HepG2 (cell line): ENCODE measurements around the gene SPACA4. TPM values are rescaled to one million over a fixed set of nuclear protein-coding genes. Genes with fewer than 3 reads are reported as not detected.

ENCODE experiments used
- ATRX ChIP-seq: sonication (generic); formaldehyde crosslinking; IDR thresholded peaks from 2 replicates; pipeline ENCODE4 v1.4.0; 2020; ENCODE audit warnings: missing genetic modification reagents, borderline replicate concordance
- HMGXB4 ChIP-seq, 2 experiments: sonication (generic) in 1 of 2; formaldehyde crosslinking in 1 of 2; IDR thresholded peaks; 2 replicates each; pipeline versions ENCODE4 v1.4.0 to v1.6.1; 2018 to 2020; ENCODE audit warnings: missing genetic modification reagents in 2 of 2, borderline replicate concordance in 1 of 2, low read depth in 1 of 2, mild to moderate bottlenecking in 1 of 2, missing biosample characterization in 1 of 2
- NONO ChIP-seq, 2 experiments: fragments of 450-650 bp in 1 of 2; sonication (generic) in 1 of 2; formaldehyde crosslinking in 1 of 2; IDR thresholded peaks in 1 of 2; conservative IDR thresholded peaks in 1 of 2; 2 replicates each; pipeline versions ENCODE4 v1.6.1 to v1.8.0; 2017 to 2022; ENCODE audit warnings: mild to moderate bottlenecking in 1 of 2, missing genetic modification reagents in 1 of 2, moderate library complexity in 1 of 2
- NR2F1 ChIP-seq, 2 experiments: fragments of 450-650 bp in 1 of 2; formaldehyde crosslinking in 1 of 2; IDR thresholded peaks; 2 replicates each; pipeline versions ENCODE4 v1.5.0 to v1.6.1; 2016 to 2020; ENCODE audit warnings: mild to moderate bottlenecking in 1 of 2, missing compliant biosample characterization in 1 of 2, missing genetic modification reagents in 1 of 2, moderate library complexity in 1 of 2
- PRDM15 ChIP-seq: sonication (generic); formaldehyde crosslinking; IDR thresholded peaks from 2 replicates; pipeline ENCODE4 v1.4.0; 2020; ENCODE audit warnings: missing genetic modification reagents
- STAT5B ChIP-seq: sonication (generic); formaldehyde crosslinking; IDR thresholded peaks from 2 replicates; pipeline ENCODE4 v1.4.0; 2020; ENCODE audit warnings: missing genetic modification reagents
- TERF1 ChIP-seq: sonication (generic); formaldehyde crosslinking; IDR thresholded peaks from 2 replicates; pipeline ENCODE4 v1.8.0; 2022; ENCODE audit warnings: mild to moderate bottlenecking, missing genetic modification reagents, moderate library complexity
- ZFP82 ChIP-seq: sonication (generic); formaldehyde crosslinking; IDR thresholded peaks from 2 replicates; pipeline ENCODE4 v1.5.1; 2020; ENCODE audit warnings: mild to moderate bottlenecking, missing genetic modification reagents, borderline replicate concordance
- ZNF230 ChIP-seq: sonication (generic); formaldehyde crosslinking; IDR thresholded peaks from 2 replicates; pipeline ENCODE4 v1.4.0; 2020; ENCODE audit warnings: mild to moderate bottlenecking, missing genetic modification reagents
- ZNF550 ChIP-seq: sonication (generic); formaldehyde crosslinking; IDR thresholded peaks from 2 replicates; pipeline ENCODE4 v1.4.0; 2020; ENCODE audit warnings: mild to moderate bottlenecking, missing genetic modification reagents, borderline replicate concordance
- ZNF557 ChIP-seq: sonication (generic); formaldehyde crosslinking; IDR thresholded peaks from 2 replicates; pipeline ENCODE4 v1.4.0; 2020; ENCODE audit warnings: missing genetic modification reagents
- ZNF800 ChIP-seq: sonication (generic); formaldehyde crosslinking; IDR thresholded peaks from 2 replicates; pipeline ENCODE4 v1.4.0; 2020; ENCODE audit warnings: missing genetic modification reagents
- polyA plus RNA-seq, 8 experiments: library from polyadenylated mRNA; depleted of rRNA in 3 of 8; stranded (reverse) in 7 of 8; unstranded in 1 of 8; fragments of >200 nt; fragmentation: Illumina TruSeq in 4 of 8; extraction: Trizol in 4 of 8; gene quantifications; 2 replicates each; pipeline versions ENCODE4 v1.2.1 to v1.2.3, GENCODE V29; 2011 to 2016; ENCODE audit warnings: low read depth in 4 of 8, missing spikeins in 1 of 8, mixed read lengths in 1 of 8; ENCODE audit not compliant: insufficient read depth in 1 of 8
- total RNA-seq, 5 experiments: library from RNA; depleted of rRNA; stranded (reverse); fragments of >200 nt; fragmentation: Illumina TruSeq; extraction: Trizol; gene quantifications; 2 replicates each; pipeline ENCODE4 v1.2.3, GENCODE V29; 2016; ENCODE audit warnings: low read depth in 1 of 5
- TF ChIP-seq, protein P1 (sequence below): sonication (generic); formaldehyde crosslinking; conservative IDR thresholded peaks from 2 replicates; pipeline ENCODE4 v1.4.0; 2020; ENCODE audit warnings: missing genetic modification reagents
- TF ChIP-seq, protein P2 (sequence below): sonication (generic); formaldehyde crosslinking; IDR thresholded peaks from 2 replicates; pipeline ENCODE4 v1.8.1; 2023; ENCODE audit warnings: mild to moderate bottlenecking, missing genetic modification reagents, borderline replicate concordance

The SPACA4 gene
- total and polyA plus RNA-seq, 2 of the 13 experiments (the other 11 are each of a cell fraction or from before 2014, with no cell fraction given): not detected

DNA sequence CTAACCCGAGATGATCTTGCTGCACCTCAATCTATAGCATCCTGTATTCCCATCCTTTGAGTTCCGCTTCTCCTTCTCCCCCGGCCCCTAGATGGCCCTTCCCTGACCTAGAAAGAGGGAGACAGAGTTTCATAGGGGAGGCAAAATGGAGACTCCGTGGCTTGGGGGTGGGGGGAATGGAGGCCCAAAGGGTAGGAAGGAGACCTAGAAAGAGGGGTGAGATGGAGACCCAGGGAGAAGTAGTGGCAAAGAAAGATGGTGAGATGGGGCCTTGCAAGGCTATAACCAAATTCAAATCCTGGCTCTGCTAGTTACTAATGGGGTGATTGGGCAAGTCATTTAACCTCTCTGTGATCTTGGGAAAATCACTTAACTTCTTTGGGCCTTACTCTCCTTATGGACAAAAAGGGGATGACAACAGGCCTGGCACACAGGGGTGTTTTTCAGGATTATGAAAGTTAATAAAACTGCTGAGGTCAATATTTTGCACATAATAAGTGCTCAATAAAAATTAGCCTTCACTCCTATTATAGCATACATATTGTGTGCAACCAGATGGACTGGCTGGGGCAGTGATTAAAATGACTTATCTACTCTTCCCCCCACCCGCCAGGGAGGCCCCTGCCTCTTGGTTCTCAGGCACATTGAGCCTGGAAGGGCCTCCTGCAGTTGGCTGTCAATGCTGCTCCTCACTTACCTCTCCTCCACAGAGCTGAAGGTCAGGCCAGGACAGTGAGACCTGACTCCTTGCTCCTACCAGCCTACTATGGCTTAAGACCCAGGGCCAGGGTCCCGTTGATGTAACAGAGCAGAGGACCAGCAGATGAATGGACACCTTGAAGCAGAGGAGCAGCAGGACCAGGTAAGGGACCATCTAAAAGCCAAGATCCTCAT is 13.4 kb downstream of the SPACA4 start (continued):
- TF ChIP-seq PRDM15 (CRISPR knock-in tag): no peak
- TF ChIP-seq HMGXB4 (CRISPR knock-in tag; IDR thresholded peaks at IDR 0.05; ENCODE audit: borderline replicate concordance in 1 of 2, low read depth in 1 of 2): no peak
- no peak for TF ChIP-seq ZNF230
- TF ChIP-seq, protein P1, sequence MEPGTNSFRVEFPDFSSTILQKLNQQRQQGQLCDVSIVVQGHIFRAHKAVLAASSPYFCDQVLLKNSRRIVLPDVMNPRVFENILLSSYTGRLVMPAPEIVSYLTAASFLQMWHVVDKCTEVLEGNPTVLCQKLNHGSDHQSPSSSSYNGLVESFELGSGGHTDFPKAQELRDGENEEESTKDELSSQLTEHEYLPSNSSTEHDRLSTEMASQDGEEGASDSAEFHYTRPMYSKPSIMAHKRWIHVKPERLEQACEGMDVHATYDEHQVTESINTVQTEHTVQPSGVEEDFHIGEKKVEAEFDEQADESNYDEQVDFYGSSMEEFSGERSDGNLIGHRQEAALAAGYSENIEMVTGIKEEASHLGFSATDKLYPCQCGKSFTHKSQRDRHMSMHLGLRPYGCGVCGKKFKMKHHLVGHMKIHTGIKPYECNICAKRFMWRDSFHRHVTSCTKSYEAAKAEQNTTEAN (CRISPR knock-in tag): no peak
- no peak for TF ChIP-seq ZNF550 (CRISPR knock-in tag)
- TF ChIP-seq STAT5B: no peak
- TF ChIP-seq ATRX (CRISPR knock-in tag): no peak
- no peak for TF ChIP-seq ZFP82
- no peak for TF ChIP-seq ZNF800
- TF ChIP-seq, protein P2, sequence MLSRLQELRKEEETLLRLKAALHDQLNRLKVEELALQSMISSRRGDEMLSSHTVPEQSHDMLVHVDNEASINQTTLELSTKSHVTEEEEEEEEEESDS: no peak
- TF ChIP-seq TERF1 (CRISPR knock-in tag): no peak
- TF ChIP-seq NONO (IDR thresholded peaks at IDR 0.05): no peak
- TF ChIP-seq NONO (CRISPR knock-in tag; conservative IDR thresholded peaks at IDR 0.05): no peak
- TF ChIP-seq NR2F1 (CRISPR knock-in tag; IDR thresholded peaks at IDR 0.05): peak in 1 of 2 experiments; percentile 51; a peak in 1 of 4 replicates
- TF ChIP-seq ZNF557 (CRISPR knock-in tag): 0 out of 2 replicates have a peak, but pooled peaks have one; percentile 7
